NCI-H2227 (cell line): ENCODE results near the gene TCF7L1.

Experiments
- DNase-seq: peaks from one replicate; lab custom pipeline; 2025; ENCODE audit not compliant: unreplicated experiment; lab: John Stamatoyannopoulos, UW

TCF7L1 gene

DNA sequence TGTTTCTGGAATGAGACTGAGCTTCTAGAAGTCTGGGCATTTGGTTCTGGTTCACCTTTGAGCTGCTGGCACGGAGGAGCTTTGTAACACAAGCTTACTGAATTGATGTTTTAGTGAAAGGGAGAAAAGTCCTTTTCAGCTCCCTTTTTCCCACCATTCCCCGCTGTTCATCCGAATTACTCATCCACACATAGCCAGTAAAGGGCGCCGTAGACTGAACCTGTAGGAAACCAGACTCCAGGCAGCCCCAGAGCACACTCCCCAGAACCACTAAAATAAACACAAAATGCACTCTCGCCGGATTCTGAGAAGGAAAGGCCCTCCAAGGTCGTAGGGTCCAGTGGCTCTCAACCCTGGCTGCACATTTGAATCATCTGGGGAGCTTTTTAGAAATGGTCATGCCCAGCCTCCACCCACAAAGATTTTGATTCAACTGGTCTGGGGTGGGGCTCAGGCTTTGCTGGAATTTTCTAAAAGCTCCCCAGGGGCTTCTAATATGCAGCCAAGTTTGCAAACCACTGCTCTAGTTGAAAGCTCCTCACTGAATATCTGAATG is 29.6 kb downstream of the TCF7L1 start:
- DNase-seq = no peak

DNA sequence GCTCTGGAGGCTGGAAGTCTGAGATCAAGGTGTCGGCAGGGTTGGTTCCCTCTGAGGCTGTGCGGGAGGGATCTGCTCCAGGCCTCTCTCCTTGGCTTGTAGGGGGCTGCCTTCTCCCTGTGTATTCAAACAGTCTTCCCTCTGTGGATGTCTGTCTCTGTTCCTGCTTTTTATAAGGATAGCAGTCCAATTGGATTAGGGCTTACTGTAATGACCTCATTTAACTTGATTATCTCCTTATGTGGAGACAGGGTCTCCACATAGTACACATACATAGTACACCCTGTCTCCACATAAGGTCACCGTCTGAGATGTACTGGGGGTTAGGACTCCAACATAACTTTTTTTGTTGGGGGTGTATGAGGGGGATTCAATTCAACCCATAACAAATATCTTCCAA is 30.5 kb downstream of the TCF7L1 start:
- DNase-seq = no peak

DNA sequence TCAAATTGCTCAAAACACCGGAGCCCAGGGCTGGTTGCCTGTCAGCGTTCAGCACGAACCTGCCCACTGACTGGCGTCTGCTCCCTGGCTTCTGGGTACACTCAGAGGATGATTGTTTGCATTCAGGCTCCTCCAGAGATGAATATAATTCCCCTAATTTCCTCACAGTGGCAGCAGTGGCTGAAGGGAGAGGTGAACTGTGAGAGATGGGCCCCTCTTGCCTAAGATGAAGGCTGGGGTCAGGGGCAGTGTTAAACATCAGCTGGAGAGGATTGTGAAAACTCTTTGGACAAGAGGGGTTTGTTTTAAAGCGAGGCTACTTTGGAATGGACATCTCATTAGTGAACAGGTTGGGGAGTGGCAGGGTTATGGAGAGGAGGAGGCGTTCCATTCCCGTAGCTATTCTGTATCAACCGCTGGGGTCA is 31.0 kb downstream of the TCF7L1 start:
- DNase-seq = peak; percentile 77

DNA sequence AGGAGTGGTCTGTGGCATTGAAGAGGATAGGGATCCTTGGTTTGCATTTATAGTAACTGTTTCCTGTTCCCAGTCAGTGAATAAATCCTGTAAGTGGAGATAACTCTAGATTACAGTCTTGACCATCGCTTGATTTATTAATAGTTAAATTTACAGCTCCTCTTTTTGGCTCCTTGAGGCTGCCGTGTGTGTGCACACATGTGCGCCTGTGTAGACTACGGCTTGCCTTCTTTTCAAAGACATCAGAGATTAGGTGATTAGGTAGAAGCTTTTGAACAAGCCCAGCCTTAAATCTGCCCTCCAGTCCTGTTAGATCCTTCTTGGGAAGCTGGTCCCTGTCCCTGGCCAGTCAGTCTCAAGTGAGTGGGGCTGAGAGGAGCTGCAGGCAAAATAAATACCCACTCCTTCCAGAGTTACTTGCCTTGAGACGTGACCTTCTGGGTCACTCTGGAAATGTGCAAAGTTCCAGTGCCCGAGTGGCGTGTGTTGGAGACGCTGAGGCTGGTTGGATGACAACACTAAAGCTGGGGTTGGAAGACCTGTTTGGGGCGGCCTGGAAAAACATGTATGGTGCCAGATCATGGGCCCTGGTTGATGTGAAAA is 32.0 kb downstream of the TCF7L1 start:
- DNase-seq = no peak

DNA sequence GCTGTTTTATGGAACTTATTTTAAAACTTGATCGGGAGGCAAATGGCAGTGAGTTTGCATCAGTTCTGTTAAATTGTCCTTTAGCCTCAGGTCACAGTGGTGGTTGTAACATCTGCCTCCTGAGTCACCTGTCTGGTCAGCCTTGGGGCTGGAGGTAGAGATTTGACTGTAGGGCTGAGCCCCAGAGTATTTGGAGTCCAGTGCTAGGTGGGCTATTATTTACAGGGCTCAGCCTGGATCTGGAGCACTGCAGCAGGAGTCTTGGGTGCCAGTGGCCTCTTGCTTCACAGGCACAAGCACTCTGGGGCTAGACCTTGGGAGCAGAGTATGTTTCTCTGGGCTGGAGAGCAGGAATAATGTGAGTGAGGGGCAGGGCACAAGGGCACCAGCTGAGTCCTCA is 32.8 kb downstream of the TCF7L1 start:
- DNase-seq = no peak

DNA sequence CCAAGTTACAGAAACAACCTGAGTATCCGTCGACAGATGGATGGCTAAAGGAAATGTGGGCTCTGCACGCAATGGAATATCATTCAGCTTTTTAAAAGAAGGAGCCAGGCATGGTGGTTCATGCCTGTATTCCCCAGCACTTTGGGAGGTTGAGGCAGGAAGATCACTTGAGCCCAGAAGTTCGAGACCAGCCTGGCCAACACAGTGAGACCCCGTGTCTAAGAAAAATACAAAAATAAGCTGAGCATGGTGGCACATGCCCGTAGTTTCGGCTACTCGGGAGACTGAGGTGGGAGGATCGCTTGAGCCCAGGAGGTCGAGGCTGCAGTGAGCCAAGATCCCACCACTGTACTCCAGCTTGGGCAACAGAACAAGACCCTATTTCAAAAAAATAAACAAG is 34.3 kb downstream of the TCF7L1 start:
- no peak for DNase-seq

- DNase-seq = no peak
Observed at GRCh38 chr2:85168942-85169341, 35.8 kb downstream of the TCF7L1 start.

- DNase-seq = no peak
Observed at GRCh38 chr2:85169581-85169980, 36.4 kb downstream of the TCF7L1 start.

DNA sequence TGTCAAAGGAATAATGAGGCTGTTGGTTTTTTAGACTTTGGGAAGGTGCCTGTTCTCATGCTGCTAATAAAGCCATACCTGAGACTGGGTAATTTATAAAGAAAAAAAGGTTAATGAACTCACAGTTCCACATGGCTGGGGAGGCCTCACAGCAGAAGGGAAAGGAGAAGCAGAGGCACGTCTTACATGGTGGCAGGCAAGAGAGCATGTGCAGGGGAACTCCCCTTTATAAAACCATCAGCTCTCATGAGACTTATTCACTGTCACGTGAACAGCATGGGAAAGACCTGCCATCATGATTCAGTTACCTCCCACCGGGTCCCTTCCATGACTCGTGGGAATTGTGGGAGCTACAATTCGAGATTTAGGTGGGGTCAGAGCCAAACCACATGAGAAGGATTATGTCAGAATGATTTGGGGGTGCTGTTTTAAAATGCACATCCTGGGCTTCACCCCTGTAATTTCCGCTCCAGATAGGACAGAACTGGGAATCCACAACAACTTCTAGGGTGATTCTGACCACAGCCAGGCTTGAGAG is 37.8 kb downstream of the TCF7L1 start:
- no peak for DNase-seq

- DNase-seq = no peak
Observed at GRCh38 chr2:85171916-85172315, 38.7 kb downstream of the TCF7L1 start.

- no peak for DNase-seq
Observed at GRCh38 chr2:85173909-85174308, 40.7 kb downstream of the TCF7L1 start.

DNA sequence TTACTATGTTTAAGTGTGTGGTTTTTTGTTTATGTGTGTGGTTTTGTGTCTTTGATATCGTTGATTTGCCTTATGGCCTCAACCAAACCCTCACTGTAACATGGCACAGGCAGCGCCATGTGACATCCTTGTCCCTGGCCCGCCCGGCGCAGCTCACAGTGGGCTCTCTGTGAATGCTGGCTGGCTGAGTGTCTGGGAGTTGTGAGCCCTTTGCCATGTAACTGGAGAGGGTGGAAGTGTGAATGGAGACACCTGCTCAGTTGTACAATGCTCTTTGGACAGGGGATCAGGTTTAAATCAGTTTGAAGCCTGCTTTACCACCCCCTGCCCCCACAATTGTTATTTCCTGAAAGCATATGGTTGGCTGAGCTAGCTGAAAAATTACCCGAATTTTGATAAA is 41.8 kb downstream of the TCF7L1 start:
- DNase-seq = no peak

DNA sequence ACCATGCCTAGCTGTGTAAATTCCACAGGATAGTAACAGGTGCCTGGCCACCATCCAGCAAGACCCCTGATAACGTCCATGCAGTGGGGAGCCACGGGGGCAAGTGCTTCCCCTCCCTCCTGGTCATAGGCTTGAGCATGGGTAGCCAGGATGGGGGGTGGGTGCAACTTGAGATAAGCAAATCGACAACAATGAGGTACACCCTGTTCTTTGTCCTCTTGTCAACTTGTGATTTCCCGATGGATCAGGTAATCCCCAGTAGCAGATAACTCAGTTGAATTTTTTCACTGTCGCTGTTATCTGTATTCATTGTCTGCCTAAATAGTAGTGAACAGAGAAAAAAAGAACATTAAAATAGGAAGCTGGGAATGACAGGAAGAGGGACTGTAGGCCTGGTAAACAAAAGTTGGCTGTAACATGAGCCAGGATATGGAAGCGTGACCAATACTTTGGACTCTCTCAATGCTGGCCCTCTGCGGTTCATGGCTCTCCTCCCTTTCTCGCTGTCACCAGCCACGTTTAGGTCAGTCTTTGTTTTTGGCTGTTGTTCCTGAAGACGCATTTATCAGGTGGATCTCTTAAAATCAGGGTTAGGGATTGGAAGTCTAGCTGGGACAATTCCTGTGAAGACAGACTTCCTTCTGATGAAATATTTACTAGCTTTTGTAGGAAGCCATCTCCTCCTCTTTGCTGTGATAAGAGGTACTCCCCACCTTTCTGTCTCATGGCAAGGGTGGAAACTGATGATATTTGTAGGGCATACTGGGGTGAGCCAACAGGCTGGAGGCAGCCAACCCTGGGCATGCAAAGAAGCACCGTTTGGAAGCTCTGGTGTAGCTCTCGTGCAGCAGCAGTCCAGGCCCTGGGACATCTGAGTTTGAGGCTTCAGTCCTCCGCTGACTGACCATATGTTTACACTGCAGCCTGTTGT is 42.4 kb downstream of the TCF7L1 start:
- no peak for DNase-seq

DNA sequence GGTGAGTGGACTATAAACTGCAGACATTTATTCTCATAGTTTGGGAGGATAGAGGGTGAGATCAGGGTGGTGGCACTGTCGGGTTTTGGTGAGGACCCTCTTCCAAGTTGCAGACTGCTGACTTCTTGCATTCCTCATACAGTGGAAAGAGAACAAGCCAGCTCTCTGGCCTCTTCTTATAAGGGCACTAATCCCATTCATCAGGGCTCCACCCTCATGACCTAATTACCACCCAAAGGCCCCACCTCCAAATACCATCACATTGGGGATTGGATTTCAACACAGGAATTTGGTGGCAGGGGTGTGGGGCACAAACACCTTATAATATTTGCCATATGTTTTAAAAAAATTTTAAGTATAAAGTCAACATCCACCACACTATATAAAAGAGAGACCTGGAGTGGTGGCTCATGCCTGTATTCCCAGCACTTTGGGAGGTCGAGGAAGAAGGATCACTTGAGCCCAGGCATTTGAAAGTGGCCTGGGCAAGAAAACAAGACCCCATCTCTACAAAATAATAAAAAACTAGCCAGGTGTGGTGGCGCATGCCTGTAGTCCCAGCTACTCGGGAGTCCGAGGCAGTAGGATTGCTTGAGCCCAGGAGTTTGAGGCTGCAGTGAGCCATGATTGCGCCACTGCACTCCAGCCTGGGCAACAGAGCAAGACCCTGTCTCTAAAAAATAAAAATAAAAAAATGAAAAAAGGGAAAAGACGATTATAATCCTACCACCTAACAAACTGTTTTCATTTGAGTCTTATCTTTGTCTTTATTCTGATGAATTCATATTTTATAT is 44.0 kb downstream of the TCF7L1 start:
- DNase-seq = no peak

GRCh38 chr2:85178154-85178553 is 45.0 kb downstream of the TCF7L1 start:
- DNase-seq = no peak

- DNase-seq = peak; percentile 25
Observed at GRCh38 chr2:85178980-85179411, 45.8 kb downstream of the TCF7L1 start.

DNA sequence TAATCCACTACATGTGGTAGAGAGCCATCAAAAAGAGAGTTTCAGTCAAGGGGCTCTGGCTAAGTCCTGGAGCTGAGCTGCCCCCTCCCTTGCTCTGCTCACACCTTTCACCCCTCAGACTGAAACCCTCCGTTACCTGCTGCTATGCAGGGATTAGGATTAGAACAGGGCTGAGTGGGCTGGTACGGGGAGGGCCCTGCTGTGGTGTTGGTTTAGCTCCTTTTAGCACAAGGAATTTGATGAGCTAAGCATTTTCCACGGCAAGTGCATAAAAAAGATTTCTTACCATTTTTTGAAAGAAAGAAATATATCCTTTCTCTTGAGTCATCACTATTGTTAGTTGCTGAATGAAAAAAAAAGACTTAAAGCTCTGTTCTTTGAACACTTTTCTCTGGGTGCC is 46.3 kb downstream of the TCF7L1 start:
- DNase-seq = no peak

GRCh38 chr2:85180322-85181133 is 47.3 kb downstream of the TCF7L1 start:
- no peak for DNase-seq

- no peak for DNase-seq
Observed at GRCh38 chr2:85181134-85181631, 48.0 kb downstream of the TCF7L1 start.

GRCh38 chr2:85181844-85182456 is 48.8 kb downstream of the TCF7L1 start:
- DNase-seq = no peak
